Subcutaneous preadipocyte (primary cell): ENCODE data around the gene PTH1R. TPM values are rescaled to one million over a fixed set of nuclear protein-coding genes. Genes with fewer than 3 reads are reported as not detected.

Experiments used
- small RNA-seq: library from RNA; depleted of rRNA; stranded (forward); fragments of <200 nt; gene quantifications from one replicate; pipeline ENCODE3, GENCODE V24; 2012
- total RNA-seq: library from RNA; depleted of rRNA; stranded (reverse); fragments of >200 nt; gene quantifications from 2 replicates; pipeline ENCODE4 v1.2.3, GENCODE V29; 2012

Gene PTH1R
- 0.39 and 1.1 TPM in 2 replicates for total RNA-seq

DNA sequence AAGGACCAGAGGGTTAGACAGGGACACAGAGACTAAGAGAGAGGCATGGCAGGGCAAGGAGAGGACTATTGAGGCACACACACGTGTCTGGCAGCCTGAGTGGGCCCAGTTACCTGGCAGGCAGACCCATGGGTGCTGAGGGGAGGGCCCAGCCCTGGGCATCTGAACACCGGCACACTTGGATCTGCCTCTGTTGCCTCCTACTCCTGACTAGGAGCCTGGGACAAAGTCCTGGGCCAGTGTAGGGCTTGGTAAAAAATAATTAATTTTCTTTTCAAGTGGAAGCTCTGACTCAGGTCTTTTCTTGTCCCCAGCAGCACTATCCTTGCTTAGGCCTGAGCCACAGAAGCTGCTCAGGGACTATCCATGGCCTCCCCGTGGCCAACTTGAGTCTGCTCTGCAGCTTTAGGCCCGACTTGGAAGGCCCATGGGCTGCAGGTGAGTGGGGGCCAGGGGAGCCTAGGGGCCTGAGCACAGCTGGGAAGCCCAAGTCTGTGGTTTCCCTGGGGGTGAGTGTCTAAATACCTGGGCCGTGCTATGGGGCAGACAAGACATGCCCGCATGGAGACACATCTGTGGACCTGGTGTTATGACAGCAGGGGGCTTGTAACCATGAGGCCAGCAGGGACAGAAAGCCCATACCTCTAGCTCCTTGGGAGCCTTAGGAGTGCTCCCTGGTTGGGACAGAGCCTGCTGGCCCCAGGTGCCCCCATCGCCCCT is at the start of gene PTH1R:
Gene PTH1R (plus strand): TSS at position 316 of the 720 bp plus-strand sequence. CDS start 5,839 bp downstream, outside the sequence.

DNA sequence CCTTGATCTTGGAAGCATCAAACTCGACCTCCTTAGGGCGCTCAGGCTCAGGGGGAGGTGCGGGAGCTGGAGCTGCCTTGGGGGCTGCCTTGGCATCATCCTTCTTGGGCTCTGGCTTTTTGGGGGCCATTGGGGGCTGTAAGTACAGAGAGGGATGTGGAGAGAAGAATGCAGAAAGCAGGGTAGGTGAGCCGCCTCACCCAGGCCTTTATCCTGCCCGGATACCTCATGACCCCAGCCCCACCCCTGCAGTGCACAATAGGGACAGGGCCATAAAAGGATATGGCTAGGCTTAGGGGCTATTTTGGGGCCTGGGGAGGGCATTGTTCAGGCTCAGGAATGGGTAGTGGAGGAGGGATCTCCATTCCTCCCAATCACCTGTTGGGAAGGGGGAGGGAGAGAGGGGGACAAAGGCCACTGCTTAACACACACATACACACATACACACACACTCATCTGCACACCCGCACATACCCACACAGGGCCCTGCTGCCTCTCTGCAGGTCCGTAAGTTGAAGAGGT is 14.2 kb upstream of the PTH1R start, which contains the start of gene MYL3:
Gene MYL3 (minus strand): TSS at position 184 of the 522 bp plus-strand sequence. CDS start 54 bp downstream, at position 130.

Small RNAs within 50 kb of the gene (small RNA-seq; reads per million reads assigned to genes)
- gene AC109583.2: not detected

Other genes with a start within 250 kb of the PTH1R start
- gene ALS2CL, start 184.0 kb upstream of the PTH1R start, total RNA-seq: 0.37 and 0.59 TPM in 2 replicates
- gene TMIE, start 176.3 kb upstream of the PTH1R start, total RNA-seq: not detected in 2 replicates
- gene PRSS50, start 159.9 kb upstream of the PTH1R start, total RNA-seq: not detected in 2 replicates
- gene MYL3, start 14.3 kb upstream of the PTH1R start, total RNA-seq: not detected in 2 replicates
- gene CCDC12, start 99.0 kb downstream of the PTH1R start, total RNA-seq: 23.1 and 26.6 TPM in 2 replicates
- 3.3 and 4.5 TPM in 2 replicates for gene NBEAL2, start 101.9 kb downstream of the PTH1R start, total RNA-seq